ENCODE measurements around the gene MAP7D1.

Gene MAP7D1

GRCh38 chr1:36118447-36119204 is 37.3 kb upstream of the MAP7D1 start:
- Histone ChIP-seq H3K36me3 (ENCODE audit: insufficient read depth, low read length) (no peaks in the 10 kb centered on the region), H3K9ac (ENCODE audit: low read depth, low read length) (no peak overlapping the region), H3K4me1 (ENCODE audit: control insufficient read depth, insufficient read depth, low read length) (peaks cover 34% of the 10 kb centered on the region), H3K9me3 (replicated peaks; ENCODE audit: low read length) (no peaks in the 10 kb centered on the region), H3K4me2 (ENCODE audit: low read length) (no peak overlapping the region), H3K4me3 (ENCODE audit: low read length) (no peak overlapping the region), H3K27me3 (ENCODE audit: control insufficient read depth, insufficient read depth, low read length) (peaks cover 9% of the 10 kb centered on the region)

DNA sequence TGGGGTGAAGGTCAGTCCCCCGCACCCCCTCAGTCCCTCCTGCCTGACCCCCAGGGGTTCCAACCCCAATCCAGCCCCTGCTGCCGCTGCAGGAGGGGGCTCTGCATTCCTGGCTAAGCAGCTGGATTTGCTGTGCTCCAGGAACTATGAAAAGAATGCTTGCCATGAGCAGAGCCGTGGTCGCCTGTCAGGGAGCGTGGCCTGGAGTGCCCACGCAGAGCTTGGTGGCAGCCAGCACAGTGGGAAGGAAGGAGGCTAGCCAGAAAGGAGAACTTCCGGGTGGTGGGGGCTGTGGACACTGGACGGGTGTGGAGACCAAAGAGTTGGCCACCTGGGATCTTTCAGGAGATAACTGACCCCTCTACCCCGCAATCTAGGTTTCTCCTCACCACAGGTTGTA is 36.5 kb upstream of the MAP7D1 start:
- no peak overlapping the region for H3K4me2 ChIP-seq (ENCODE audit: low read length)
- H3K9ac ChIP-seq (ENCODE audit: low read depth, low read length) = no peak overlapping the region
- peaks cover 17% of the 10 kb centered on the region for H3K27me3 ChIP-seq (ENCODE audit: control insufficient read depth, insufficient read depth, low read length)
- peaks cover 34% of the 10 kb centered on the region for H3K4me1 ChIP-seq (ENCODE audit: control insufficient read depth, insufficient read depth, low read length)
- no peaks in the 10 kb centered on the region for H3K36me3 ChIP-seq (ENCODE audit: insufficient read depth, low read length)
- no peaks in the 10 kb centered on the region for H3K9me3 ChIP-seq (replicated peaks; ENCODE audit: low read length)
- H3K4me3 ChIP-seq (ENCODE audit: low read length) = no peak overlapping the region

DNA sequence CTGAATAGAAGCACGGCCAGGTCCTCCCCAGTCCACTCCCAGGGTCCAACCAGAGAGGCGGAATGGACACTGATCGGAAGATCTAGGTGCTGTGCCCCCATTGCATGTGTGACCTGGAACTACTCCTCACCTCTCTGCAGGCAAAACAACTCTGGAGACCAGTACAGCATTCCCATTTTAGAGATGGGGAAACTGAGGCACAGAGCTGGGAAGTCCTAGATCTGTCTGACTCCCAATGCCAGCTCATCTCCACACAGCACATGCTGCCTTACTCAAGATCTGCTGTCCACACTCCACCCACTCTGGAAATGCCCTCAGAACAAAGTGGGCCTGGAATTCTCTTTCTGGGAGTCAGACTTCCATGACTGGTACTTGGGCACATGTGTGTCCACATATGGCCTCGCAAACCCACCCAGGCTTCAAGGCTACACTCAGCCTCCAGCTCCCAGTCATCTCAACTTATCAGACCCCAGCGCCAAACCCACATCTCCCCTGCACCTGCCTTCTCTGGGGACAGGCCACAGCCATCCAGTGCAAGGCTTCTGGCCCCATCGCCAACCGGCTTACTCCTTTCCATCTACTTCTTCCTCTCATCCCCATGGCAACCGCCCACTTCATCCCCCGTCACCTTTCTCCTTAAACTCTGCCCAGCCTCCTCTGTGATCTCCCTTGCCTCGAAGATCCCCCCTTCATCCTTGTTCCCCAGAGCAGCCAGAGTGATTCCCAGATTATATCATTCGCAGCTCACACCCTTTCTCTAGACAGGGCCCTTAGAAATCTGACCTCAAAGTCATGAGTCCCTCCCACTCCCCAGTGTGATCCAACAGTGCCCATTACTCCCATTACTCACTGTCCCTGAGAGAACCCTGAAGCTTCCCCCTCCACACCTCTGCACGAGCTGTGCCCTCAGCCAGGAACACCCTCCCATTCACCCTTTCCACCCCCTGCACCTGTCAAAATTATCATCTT is 33.6 kb upstream of the MAP7D1 start:
- H3K4me1 ChIP-seq (ENCODE audit: control insufficient read depth, insufficient read depth, low read length) = peaks cover 11% of the 10 kb centered on the region
- H3K36me3 ChIP-seq (ENCODE audit: insufficient read depth, low read length) = no peaks in the 10 kb centered on the region
- H3K4me3 ChIP-seq (ENCODE audit: low read length) = no peak overlapping the region
- no peaks in the 10 kb centered on the region for H3K9me3 ChIP-seq (replicated peaks; ENCODE audit: low read length)
- no peak overlapping the region for H3K4me2 ChIP-seq (ENCODE audit: low read length)
- H3K9ac ChIP-seq (ENCODE audit: low read depth, low read length) = no peak overlapping the region
- peaks cover 27% of the 10 kb centered on the region for H3K27me3 ChIP-seq (ENCODE audit: control insufficient read depth, insufficient read depth, low read length)

GRCh38 chr1:36123356-36123755 is 32.6 kb upstream of the MAP7D1 start:
- H3K36me3 ChIP-seq (ENCODE audit: insufficient read depth, low read length) = no peaks in the 10 kb centered on the region
- no peak overlapping the region for H3K4me3 ChIP-seq (ENCODE audit: low read length)
- H3K4me2 ChIP-seq (ENCODE audit: low read length) = no peak overlapping the region
- H3K27me3 ChIP-seq (ENCODE audit: control insufficient read depth, insufficient read depth, low read length) = peaks cover 27% of the 10 kb centered on the region
- H3K4me1 ChIP-seq (ENCODE audit: control insufficient read depth, insufficient read depth, low read length) = peaks cover 14% of the 10 kb centered on the region
- H3K9ac ChIP-seq (ENCODE audit: low read depth, low read length) = no peak overlapping the region
- no peaks in the 10 kb centered on the region for H3K9me3 ChIP-seq (replicated peaks; ENCODE audit: low read length)

DNA sequence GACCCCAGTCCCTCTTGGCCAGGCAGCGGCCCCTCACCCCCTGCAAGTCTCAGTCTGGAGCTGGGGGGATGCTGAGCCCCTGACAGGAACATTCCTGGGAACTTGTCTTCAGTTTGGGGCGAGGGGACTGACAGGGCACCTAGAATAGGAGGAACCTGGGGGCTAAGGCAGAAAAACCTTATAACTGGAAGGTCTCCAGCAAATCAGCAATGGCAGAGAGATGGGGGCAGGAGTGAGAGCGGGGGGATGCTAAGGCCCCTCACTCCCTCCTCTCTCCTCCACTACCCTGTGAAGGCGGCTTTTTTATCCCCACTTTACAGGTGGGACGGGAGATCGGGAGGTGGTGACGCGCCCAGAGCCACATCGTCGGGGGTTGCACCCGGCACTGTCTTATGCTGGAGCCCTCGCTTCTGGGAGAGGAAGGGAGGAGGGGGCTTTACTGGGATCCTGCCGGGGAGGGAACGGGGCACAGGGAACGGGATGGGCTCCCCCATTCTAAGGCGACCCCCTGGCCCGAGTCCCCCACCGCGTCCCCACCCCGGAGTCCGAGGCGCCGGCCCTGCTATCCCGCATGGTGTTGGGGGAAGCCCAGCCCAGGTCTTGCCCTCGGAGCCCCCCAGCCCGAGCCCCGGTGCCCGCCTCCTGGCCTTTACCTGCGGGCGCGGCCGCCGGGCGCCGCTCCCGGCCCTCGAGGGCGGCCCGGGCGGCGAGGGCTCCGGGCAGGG is 31.4 kb upstream of the MAP7D1 start:
- H3K4me3 ChIP-seq (ENCODE audit: low read length) = peak overlapping the region; percentile 42
- H3K36me3 ChIP-seq (ENCODE audit: insufficient read depth, low read length) = no peaks in the 10 kb centered on the region
- no peak overlapping the region for H3K9ac ChIP-seq (ENCODE audit: low read depth, low read length)
- H3K4me1 ChIP-seq (ENCODE audit: control insufficient read depth, insufficient read depth, low read length) = peaks cover 11% of the 10 kb centered on the region
- no peaks in the 10 kb centered on the region for H3K9me3 ChIP-seq (replicated peaks; ENCODE audit: low read length)
- H3K27me3 ChIP-seq (ENCODE audit: control insufficient read depth, insufficient read depth, low read length) = peaks cover 27% of the 10 kb centered on the region
- H3K4me2 ChIP-seq (ENCODE audit: low read length) = no peak overlapping the region

DNA sequence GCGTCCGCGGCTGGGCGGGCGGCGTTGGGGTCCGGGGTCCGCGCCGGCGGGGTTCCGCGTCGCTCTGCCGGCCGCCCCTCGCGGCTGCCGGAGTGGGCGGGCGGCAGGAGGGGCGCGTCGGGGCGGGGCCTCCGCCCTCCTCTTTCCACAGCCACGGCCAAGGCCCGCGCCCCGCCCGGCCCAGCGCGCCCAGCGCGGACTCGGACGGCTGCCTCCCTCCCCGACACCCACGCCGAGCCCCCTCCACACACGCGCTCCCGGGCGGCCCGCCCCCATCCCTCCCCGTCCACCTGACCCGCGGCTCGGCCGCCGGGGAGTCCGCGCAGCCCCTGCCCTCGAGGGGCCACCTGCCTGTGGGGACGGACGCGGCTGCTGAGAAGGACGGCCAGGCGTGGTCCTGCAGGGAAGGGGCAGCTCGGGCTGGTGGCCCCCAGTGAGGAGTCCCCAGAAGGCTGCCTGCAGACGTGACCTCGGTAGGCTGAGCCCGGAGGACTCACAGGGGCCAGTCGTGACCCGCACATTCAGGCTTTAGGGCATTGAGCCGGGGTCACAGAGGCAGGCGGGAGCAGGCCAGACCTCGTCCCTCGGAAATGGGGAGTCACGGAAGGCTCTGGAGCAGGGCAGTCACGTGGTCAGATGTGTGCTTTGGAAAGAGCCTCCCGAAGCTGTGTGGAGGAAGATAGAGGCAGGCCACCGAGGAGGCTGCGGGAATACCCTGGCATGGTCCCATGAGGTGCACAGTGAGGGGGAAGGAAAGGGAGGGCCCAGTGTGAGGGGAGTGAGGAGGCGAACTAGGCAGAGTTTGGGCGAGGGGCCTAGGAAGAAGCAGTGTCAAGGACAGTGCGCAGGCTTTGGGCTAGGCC is 30.6 kb upstream of the MAP7D1 start, which contains the start of gene COL8A2:
COL8A2 (minus strand) TSS at position 94 of the 863 bp plus-strand sequence. CDS start 24,980 bp downstream, outside the sequence.
- Histone ChIP-seq H3K9ac (ENCODE audit: low read depth, low read length) (no peak within 1 kb of the TSS), H3K27me3 (ENCODE audit: control insufficient read depth, insufficient read depth, low read length) (peaks cover 27% of the 10 kb centered on the region), H3K4me2 (ENCODE audit: low read length) (peak within 1 kb of the TSS; percentile 69), H3K36me3 (ENCODE audit: insufficient read depth, low read length) (no peaks in the 10 kb centered on the region), H3K4me1 (ENCODE audit: control insufficient read depth, insufficient read depth, low read length) (peaks cover 5% of the 10 kb centered on the region), H3K4me3 (ENCODE audit: low read length) (peak within 1 kb of the TSS; percentile 42), H3K9me3 (replicated peaks; ENCODE audit: low read length) (no peaks in the 10 kb centered on the region)

- Histone ChIP-seq H3K4me3 (ENCODE audit: low read length) (no peak overlapping the region), H3K36me3 (ENCODE audit: insufficient read depth, low read length) (no peaks in the 10 kb centered on the region), H3K27me3 (ENCODE audit: control insufficient read depth, insufficient read depth, low read length) (peaks cover 27% of the 10 kb centered on the region), H3K4me2 (ENCODE audit: low read length) (no peak overlapping the region), H3K9ac (ENCODE audit: low read depth, low read length) (no peak overlapping the region), H3K9me3 (replicated peaks; ENCODE audit: low read length) (no peaks in the 10 kb centered on the region), H3K4me1 (ENCODE audit: control insufficient read depth, insufficient read depth, low read length) (peaks cover 5% of the 10 kb centered on the region)
Measured at GRCh38 chr1:36126005-36126716, 29.8 kb upstream of the MAP7D1 start.

GRCh38 chr1:36126797-36127500 is 29.0 kb upstream of the MAP7D1 start:
- Histone ChIP-seq H3K4me1 (ENCODE audit: control insufficient read depth, insufficient read depth, low read length) (peaks cover 5% of the 10 kb centered on the region), H3K36me3 (ENCODE audit: insufficient read depth, low read length) (no peaks in the 10 kb centered on the region), H3K9me3 (replicated peaks; ENCODE audit: low read length) (no peaks in the 10 kb centered on the region), H3K9ac (ENCODE audit: low read depth, low read length) (no peak overlapping the region), H3K4me2 (ENCODE audit: low read length) (no peak overlapping the region), H3K4me3 (ENCODE audit: low read length) (no peak overlapping the region), H3K27me3 (ENCODE audit: control insufficient read depth, insufficient read depth, low read length) (peaks cover 27% of the 10 kb centered on the region)

DNA sequence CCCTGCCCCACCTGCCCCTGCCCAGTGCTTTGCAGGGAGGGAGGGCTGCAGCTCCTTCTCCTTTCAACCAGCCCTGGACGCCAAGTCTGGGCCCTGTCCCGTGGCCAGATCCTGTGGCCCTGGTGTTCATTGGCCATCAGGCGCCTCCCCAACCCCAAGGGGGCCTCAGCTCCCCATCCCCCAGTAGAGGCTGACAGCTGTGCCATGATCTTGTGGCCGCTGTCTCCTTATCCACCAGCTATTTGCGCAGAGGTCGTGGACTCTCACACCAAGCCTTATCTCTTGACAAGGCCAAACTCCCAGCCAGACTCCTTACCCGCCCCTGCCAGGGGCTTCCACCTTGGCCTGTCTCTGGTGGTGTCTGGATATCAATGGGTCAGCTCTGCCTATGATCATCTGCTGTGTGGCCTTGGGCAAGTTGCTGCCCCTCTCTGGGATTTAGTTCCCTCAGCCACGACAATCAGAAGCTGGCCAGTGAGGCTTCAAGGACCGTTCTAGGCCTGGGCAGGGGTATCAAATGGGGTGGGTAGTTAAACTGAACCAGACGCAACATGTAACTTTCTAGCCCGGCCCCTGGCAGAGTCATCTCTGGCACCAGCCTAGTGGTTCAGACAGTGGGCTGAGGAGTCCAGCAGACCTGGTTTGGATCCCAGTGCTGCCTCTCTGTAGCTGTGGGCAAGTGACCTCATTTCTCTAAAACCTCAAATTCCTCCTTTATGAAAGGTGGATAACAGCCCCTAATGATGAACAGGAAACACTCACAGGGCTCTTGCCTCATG is 27.6 kb upstream of the MAP7D1 start:
- Histone ChIP-seq H3K9ac (ENCODE audit: low read depth, low read length) (no peak overlapping the region), H3K36me3 (ENCODE audit: insufficient read depth, low read length) (no peaks in the 10 kb centered on the region), H3K27me3 (ENCODE audit: control insufficient read depth, insufficient read depth, low read length) (peaks cover 21% of the 10 kb centered on the region), H3K9me3 (replicated peaks; ENCODE audit: low read length) (no peaks in the 10 kb centered on the region), H3K4me1 (ENCODE audit: control insufficient read depth, insufficient read depth, low read length) (peaks cover 10% of the 10 kb centered on the region), H3K4me2 (ENCODE audit: low read length) (no peak overlapping the region), H3K4me3 (ENCODE audit: low read length) (no peak overlapping the region)
